HG02943 (cell line): ENCODE results near the gene NKX6-2.

ENCODE experiments used
- ATAC-seq: cut with Tn5 transposase; IDR thresholded peaks from one replicate; pipeline ENCODE4 v1.9.1; 2021; ENCODE audit warnings: mild to moderate bottlenecking, low read depth, moderate library complexity; ENCODE audit not compliant: unreplicated experiment

The NKX6-2 gene

GRCh38 chr10:132813560-132814468 lies 27.9 kb upstream of the NKX6-2 start:
- ATAC-seq = no peak

GRCh38 chr10:132813001-132813401 lies 27.1 kb upstream of the NKX6-2 start:
- no peak for ATAC-seq

- ATAC-seq = no peak
Observed at GRCh38 chr10:132812520-132812919, 26.6 kb upstream of the NKX6-2 start.

GRCh38 chr10:132811891-132812481 lies 26.0 kb upstream of the NKX6-2 start:
- ATAC-seq = no peak

- no peak for ATAC-seq
Observed at GRCh38 chr10:132810807-132811700, 25.1 kb upstream of the NKX6-2 start.

- no peak for ATAC-seq
Observed at GRCh38 chr10:132810141-132810806, 24.3 kb upstream of the NKX6-2 start.

- no peak for ATAC-seq
Observed at GRCh38 chr10:132809232-132810140, 23.5 kb upstream of the NKX6-2 start.

GRCh38 chr10:132808383-132809231 lies 22.7 kb upstream of the NKX6-2 start:
- ATAC-seq = no peak

GRCh38 chr10:132807621-132808049 lies 21.7 kb upstream of the NKX6-2 start:
- no peak for ATAC-seq

GRCh38 chr10:132806561-132807003 lies 20.6 kb upstream of the NKX6-2 start:
- ATAC-seq = no peak

GRCh38 chr10:132806110-132806509 lies 20.2 kb upstream of the NKX6-2 start:
- ATAC-seq = no peak

GRCh38 chr10:132805599-132805998 lies 19.7 kb upstream of the NKX6-2 start:
- ATAC-seq = no peak

GRCh38 chr10:132804785-132805426 lies 19.0 kb upstream of the NKX6-2 start:
- ATAC-seq = no peak

- ATAC-seq = no peak
Observed at GRCh38 chr10:132804287-132804686, 18.3 kb upstream of the NKX6-2 start.

GRCh38 chr10:132803416-132804210 lies 17.7 kb upstream of the NKX6-2 start:
- ATAC-seq = no peak

- ATAC-seq = no peak
Observed at GRCh38 chr10:132802694-132803320, 16.9 kb upstream of the NKX6-2 start.

- ATAC-seq = no peak
Observed at GRCh38 chr10:132802048-132802447, 16.1 kb upstream of the NKX6-2 start.
